Esophagus muscularis mucosa (tissue), 3 donors: ENCODE results near the gene CYB5RL.
"Not testable (repeated sequence)": the region's sequence is repeated elsewhere in the genome, so short reads cannot be mapped to it uniquely, and the experiment has no call there.

Experiments used
- CTCF ChIP-seq, 3 experiments: fragments of 200-600 bp in 2 of 3; fragments of 450-650 bp in 1 of 3; sonication (generic) in 2 of 3; IDR thresholded peaks; one replicate each; pipeline ENCODE4 v1.5.1; 2017 to 2019; ENCODE audit warnings: antibody characterized with exemption in 3 of 3, mild to moderate bottlenecking in 2 of 3, moderate library complexity in 1 of 3
- EP300 ChIP-seq: sonication (generic); formaldehyde crosslinking; IDR thresholded peaks from one replicate; pipeline ENCODE4 v1.6.1; 2017; ENCODE audit warnings: antibody characterized with exemption

- TF ChIP-seq CTCF (IDR thresholded peaks at IDR 0.05); EP300: not testable (repeated sequence)
These were observed 33.5 kb downstream of the CYB5RL start for GRCh38 chr1:54166357-54166756.
